BJ (cell line): ENCODE results near the gene ZNF76. TPM values are rescaled to one million over a fixed set of nuclear protein-coding genes. Genes with fewer than 3 reads are reported as not detected.

Source experiments
- CTCF ChIA-PET: fragments of 350-600 bp; formaldehyde crosslinking; extraction: SDS; loops from one replicate; lab custom pipeline; 2021; ENCODE audit warnings: antibody characterized with exemption, inconsistent platforms; lab: Yijun Ruan, JAX
- POLR2A ChIA-PET: fragments of 300-600 bp; sonication (Branson Sonifier 250); formaldehyde crosslinking; extraction: SDS; loops from one replicate; lab custom pipeline; 2021; ENCODE audit warnings: antibody characterized with exemption; lab: Charles Lee
- DNase-seq: peaks from one replicate; pipeline ENCODE4 v3.0.0-alpha.2; 2011; ENCODE audit warnings: low read depth
- H3K27me3 ChIP-seq: 2 replicates; pipeline ENCODE4 v1.6.0; 2011; ENCODE audit warnings: low read length; ENCODE audit not compliant: control insufficient read depth, insufficient read depth
- H3K36me3 ChIP-seq: 2 replicates; pipeline ENCODE4 v1.5.1; 2011; ENCODE audit warnings: low read length; ENCODE audit not compliant: control insufficient read depth, insufficient read depth
- H3K4me3 ChIP-seq: 2 replicates; pipeline ENCODE4 v1.5.1; 2011; ENCODE audit warnings: low read depth, mild to moderate bottlenecking, control low read depth, low read length
- polyA plus RNA-seq: library from polyadenylated mRNA; depleted of rRNA; stranded (reverse); fragments of >200 nt; gene quantifications from 2 replicates; pipeline ENCODE4 v1.2.3, GENCODE V29; 2011
- TF ChIP-seq, protein P1 (sequence below): IDR thresholded peaks from 2 replicates; pipeline ENCODE4 v1.5.1; 2011; ENCODE audit warnings: low read depth, mild to moderate bottlenecking, control low read depth, inconsistent platforms, low read length, moderate library complexity; ENCODE audit not compliant: insufficient read depth

The ZNF76 gene
- polyA plus RNA-seq, 1 experiment, result 23.3 TPM

DNA sequence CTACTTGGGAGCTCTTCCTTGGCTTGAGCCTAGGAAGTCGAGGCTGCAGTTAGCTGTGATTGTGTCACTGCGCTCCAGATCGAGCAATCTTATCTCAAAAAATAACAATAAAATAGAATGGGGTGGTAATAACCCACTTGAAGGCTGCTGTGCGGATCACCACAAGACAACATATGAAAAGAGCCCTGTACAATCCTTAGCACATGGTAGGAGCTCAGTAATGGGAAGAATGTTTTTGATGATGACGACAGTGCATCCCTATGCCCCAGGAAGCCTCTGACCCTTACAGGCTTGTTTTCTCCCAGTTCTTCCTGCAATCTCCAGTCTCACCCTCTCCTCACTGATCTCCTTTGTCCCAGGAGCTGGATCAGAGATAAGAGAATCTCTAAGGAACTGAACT lies 30.2 kb upstream of the ZNF76 start:
- TF ChIP-seq, protein P1, sequence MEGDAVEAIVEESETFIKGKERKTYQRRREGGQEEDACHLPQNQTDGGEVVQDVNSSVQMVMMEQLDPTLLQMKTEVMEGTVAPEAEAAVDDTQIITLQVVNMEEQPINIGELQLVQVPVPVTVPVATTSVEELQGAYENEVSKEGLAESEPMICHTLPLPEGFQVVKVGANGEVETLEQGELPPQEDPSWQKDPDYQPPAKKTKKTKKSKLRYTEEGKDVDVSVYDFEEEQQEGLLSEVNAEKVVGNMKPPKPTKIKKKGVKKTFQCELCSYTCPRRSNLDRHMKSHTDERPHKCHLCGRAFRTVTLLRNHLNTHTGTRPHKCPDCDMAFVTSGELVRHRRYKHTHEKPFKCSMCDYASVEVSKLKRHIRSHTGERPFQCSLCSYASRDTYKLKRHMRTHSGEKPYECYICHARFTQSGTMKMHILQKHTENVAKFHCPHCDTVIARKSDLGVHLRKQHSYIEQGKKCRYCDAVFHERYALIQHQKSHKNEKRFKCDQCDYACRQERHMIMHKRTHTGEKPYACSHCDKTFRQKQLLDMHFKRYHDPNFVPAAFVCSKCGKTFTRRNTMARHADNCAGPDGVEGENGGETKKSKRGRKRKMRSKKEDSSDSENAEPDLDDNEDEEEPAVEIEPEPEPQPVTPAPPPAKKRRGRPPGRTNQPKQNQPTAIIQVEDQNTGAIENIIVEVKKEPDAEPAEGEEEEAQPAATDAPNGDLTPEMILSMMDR, result no peak
- no peak overlapping the region for H3K4me3 ChIP-seq
- H3K27me3 ChIP-seq, result no peaks in the 10 kb centered on the region
- peaks cover 4% of the 10 kb centered on the region for H3K36me3 ChIP-seq
- DNase-seq, result no peak
- ChIA-PET CTCF (interaction anchor here (1.5 to 8.1 kb wide), 7 partner anchors 9 to 243 kb away, joined by 3 to 83 read pairs (median 4); no protein-coding TSS in a partner anchor), POLR2A (no interaction called here)

DNA sequence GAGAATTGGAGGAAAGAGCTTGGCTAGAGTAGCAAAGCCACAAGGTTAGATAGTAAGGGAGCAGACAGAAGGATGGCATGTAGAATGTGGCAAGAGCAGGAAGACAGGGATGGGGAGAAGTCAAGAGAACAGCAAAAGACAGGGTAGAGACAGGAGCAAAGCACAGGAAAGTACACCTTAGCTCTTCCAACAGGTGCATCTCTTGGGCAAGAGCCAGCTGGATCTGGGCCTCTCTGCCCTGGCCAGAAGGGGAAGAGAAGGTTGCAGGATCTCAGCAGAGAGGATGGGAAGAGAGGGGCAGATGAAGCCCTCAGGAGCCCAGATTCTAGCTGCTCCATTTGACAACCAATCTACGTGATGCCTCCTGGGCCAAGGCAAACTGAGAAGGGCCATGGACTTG lies 29.0 kb upstream of the ZNF76 start:
- DNase-seq, result no peak
- Histone ChIP-seq H3K27me3 (no peaks in the 10 kb centered on the region), H3K4me3 (no peak overlapping the region), H3K36me3 (peaks cover 4% of the 10 kb centered on the region)
- CTCF ChIA-PET, result interaction anchor here (1.2 to 8.1 kb wide), 6 partner anchors 10 to 245 kb away, joined by 3 to 83 read pairs (median 4); no protein-coding TSS in a partner anchor
- TF ChIP-seq, protein P1, result no peak
- POLR2A ChIA-PET, result no interaction called here

DNA sequence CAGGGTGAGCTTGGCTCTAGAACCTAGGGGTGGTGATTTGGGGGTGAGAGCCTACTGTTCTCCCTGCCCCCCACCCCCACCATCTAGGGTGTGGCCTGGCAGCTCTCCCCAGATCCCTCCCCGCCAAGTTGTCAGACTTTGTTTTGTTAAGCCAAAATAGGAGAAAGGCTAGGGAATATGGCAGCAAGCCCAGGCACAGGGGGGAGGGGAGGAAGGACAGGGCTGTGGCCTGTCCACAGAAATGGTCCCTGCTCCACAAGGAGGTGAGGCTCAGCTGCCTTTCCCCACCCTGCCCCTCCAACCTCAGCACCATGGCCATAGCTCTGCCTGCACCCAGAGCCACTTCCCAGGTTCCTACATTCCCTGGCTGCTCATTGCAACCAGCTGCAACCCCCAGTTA lies 28.6 kb upstream of the ZNF76 start:
- no peak for DNase-seq
- no peaks in the 10 kb centered on the region for H3K27me3 ChIP-seq
- POLR2A ChIA-PET, result no interaction called here
- TF ChIP-seq, protein P1, result no peak
- H3K36me3 ChIP-seq, result peaks cover 4% of the 10 kb centered on the region
- no peak overlapping the region for H3K4me3 ChIP-seq
- CTCF ChIA-PET, result interaction anchor here (0.9 to 8.1 kb wide), 3 partner anchors 9 to 91 kb away, joined by 3 to 83 read pairs (median 14); no protein-coding TSS in a partner anchor

DNA sequence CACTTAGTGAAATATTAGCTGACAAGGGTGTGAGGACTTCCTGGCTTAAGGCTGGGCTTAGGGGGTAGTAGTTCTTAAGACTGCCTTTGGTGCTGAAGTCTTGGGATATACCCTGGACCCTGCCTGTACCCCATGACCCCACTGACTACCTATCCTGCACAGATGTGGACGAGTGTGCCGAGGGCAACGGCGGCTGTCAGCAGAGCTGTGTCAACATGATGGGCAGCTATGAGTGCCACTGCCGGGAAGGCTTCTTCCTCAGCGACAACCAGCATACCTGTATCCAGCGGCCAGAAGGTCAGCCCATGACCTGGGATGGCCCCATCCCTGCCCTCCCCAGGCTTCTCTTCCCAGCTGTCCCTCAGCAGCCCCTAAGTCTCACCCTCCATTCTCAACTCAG lies 28.0 kb upstream of the ZNF76 start:
- CTCF ChIA-PET, result interaction anchor here (0.9 to 8.1 kb wide), 4 partner anchors 9 to 245 kb away, joined by 3 to 83 read pairs (median 9); no protein-coding TSS in a partner anchor
- Histone ChIP-seq H3K27me3 (no peaks in the 10 kb centered on the region), H3K4me3 (no peak overlapping the region), H3K36me3 (peaks cover 4% of the 10 kb centered on the region)
- POLR2A ChIA-PET, result no interaction called here
- TF ChIP-seq, protein P1, result no peak
- no peak for DNase-seq

DNA sequence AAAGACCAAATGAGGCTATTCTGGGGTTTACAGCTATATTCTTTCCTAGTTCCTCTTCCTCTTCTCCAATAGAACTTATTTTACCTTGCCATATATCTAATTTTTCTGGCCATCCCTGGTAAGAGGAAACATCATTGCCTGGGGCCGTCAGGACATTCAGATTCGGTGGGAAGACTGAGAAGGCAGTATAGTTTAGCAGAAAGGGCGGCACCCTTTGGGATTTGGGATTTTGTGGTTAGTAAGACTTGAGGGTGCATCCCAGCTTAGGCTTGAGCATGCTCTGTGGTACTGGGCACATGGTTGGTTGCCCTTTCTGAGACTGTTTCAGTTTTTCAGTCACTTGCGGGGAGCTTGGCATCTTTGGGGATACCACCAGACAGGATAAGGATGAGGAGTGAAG lies 24.6 kb upstream of the ZNF76 start:
- TF ChIP-seq, protein P1, result no peak
- ChIA-PET POLR2A (no interaction called here), CTCF (interaction anchor here (1.3 kb wide), 1 partner anchor 9 kb away, joined by 6 read pairs; no protein-coding TSS in a partner anchor)
- no peak overlapping the region for H3K4me3 ChIP-seq
- H3K27me3 ChIP-seq, result no peaks in the 10 kb centered on the region
- no peak for DNase-seq
- H3K36me3 ChIP-seq, result peaks cover 2% of the 10 kb centered on the region; the same call in 1 of the 2 replicates
